Dermis microvascular lymphatic vessel endothelial cell (primary cell): ENCODE results near the gene SART3. TPM values are rescaled to one million over a fixed set of nuclear protein-coding genes. Genes with fewer than 3 reads are reported as not detected.
"Not testable (repeated sequence)": the region's sequence is repeated elsewhere in the genome, so short reads cannot be mapped to it uniquely, and the experiment has no call there.

ENCODE experiments used
- DNase-seq, 2 donors: peaks; one replicate each; pipeline versions ENCODE4 v3.0.0 to v3.0.0-alpha.2; 2010; ENCODE audit warnings: low read depth in 2 of 2
- total RNA-seq: library from RNA; depleted of rRNA; stranded (reverse); fragments of >200 nt; gene quantifications from 2 replicates; pipeline ENCODE4 v1.2.1, GENCODE V29; 2014

Gene SART3
- total RNA-seq, 1 donor from 2014 or later = 57.3 TPM

DNA sequence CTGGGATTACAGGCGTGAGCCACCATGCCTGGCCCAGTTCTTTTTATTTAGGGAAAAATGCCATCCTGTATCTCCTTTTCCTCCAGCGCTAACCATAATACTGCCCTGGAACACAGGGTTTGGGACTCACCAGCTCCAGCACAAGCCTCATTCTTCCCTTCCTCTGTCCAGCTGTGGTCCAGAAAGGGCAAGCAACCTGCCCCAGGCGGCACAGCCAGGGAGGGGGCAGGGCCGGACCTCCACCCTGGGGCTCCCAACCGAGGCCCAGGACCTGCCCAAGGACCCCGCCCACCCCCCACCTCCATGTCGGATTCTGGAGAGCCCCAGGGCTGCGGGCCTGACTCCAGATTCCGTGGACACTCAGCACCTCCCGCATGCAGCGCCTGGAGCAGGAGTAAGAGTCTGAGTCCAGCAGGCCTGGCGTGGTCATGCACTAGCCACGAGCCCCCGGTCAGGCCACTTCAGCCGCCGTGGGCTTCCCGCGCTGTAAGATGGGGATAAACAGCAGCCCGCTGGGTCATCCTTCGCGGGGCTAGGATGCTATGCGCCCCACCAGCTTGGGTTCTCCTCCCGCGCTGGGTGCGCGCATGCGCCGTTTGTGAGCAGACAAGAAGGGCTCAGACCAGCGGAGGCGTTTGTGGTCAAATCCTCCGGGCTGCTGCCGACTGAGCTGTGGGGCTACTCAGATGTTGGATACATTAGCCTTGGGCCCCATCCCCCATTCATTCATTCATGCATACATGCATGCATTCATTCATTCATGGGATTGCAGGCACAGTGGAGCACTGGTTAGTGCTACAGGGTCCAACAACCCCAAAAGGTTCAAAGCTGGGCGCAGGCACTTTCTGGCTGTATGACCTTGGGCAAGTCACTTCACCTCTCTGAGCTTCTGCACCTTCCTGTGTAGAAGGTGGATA lies 20.6 kb upstream of the SART3 start:
- no peak for DNase-seq

DNA sequence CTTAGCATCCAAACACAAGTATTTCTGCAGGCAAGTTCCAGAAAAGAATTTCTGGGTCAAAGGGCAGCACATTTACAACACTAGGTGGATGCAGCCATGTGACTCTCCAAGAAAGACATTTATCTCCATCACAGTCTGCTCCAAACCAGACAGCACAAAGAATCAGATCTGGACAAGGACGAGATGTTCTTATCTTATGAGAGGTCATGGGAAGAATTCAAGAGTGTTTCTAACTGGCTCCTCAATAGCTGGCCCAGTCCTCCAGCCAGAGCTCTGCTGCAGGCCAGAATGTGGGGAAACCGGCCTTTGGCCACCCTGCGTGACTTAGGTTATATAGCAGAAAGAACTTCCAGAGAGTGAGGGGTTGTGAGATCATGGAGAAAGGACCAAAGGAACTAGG lies 19.6 kb upstream of the SART3 start:
- no peak for DNase-seq

DNA sequence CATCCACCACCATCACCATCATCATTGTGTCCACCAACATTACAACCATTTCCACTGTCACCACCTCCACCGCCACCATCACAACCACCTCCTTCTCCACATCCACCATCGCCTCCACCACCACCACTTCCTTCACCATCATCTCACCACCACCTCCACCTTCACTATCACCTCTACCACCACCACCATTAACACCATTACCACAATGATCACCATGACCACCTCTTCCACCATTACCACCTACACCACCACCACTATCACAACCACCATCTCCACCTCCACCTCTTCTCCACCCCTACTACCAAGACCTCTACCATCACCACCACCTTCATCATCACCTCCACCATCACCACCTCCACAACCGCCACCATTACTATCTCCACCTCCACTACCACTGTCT lies 17.8 kb upstream of the SART3 start:
- DNase-seq = no peak

DNA sequence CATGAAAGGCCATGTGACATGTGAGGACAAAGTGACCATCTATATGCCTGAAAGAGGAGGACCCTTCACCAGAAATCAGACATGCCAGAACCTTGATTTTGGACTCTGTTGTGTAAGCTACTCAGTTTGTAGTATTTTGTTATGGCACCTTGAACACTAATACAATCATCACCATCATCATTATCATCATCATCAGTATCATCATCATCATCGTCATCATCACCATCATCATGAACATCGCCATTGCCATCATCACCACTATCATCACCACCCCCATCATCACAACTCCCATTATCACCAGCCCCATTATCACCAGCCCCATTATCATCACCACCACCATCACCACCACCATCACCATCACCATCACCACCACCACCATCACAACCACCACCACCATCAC lies 17.3 kb upstream of the SART3 start:
- no peak for DNase-seq

DNA sequence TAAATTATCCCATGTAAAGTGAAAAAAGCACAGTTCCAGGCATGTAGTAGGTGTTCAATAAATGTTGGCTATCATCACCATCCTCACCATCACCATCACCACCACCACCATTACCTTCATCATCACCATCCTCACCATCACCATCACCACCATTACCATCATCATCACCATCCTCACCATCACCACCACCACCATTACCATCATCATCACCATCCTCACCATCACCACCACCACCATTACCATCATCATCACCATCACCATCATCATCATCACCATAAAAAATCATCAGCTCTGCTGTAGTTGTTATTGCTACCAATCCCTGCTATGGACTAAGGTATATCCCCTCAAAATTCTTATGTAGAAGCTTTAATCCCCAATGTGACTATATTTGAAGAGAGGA lies 16.5 kb upstream of the SART3 start:
- no peak for DNase-seq

DNA sequence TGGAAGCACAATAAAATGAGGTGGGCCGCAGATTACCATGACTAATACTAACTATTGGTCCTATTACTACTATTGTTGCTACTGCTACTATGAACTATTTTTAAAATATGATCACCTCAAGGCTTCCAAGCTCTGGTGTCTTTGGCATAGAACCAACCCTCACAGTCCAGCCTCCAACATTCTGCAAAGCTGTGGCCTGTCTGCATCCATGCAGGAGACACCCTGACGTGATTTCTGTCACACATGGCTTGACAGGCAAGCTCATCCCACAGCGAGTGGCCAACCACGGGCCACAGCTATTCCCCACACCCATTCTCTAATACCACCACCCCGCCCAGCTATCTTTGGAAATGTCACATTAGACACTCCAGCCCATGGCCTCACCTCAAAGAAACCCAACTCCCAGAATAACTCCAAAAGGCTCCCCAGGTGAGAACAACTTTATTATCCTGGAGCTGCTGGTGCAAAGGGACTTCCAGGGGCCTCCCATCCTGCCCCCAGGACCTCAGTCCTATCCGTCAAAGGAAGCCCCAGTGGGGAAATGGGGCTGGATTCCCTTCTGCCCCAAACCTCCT lies 15.8 kb upstream of the SART3 start:
- no peak for DNase-seq

DNA sequence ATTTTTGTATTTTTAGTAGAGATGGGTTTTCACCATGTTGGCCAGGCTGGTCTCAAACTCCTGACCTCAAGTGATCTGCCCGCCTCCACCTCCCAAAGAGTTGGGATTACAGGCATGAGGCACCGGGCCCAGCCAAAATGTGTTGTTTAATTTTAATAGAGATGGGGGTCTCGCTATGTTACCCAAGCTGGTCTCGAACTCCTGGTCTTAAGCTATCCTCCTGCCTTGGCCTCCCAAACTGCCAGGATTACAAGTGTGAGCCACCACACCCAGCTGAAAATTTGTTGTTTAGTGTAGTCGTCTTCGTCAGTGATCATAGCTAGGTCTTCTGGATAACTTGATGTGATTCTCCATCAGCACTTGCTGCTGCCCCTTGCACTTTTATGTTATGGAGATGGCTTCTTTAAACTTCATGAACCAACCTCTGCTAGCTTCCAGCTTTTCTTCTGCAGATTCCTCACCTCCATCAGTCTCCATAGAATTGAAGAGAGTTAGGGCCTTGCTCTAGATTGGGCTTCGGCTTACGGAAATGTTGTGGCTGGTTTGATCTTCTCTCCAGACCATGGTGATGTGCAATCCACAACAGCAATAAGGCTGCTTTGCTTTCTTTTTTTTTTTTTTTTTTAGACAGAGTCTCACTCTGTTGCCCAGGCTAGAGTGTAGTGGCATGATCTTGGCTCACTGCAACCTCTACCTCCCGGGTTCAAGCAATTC lies 14.4 kb upstream of the SART3 start:
- DNase-seq = no peak

DNA sequence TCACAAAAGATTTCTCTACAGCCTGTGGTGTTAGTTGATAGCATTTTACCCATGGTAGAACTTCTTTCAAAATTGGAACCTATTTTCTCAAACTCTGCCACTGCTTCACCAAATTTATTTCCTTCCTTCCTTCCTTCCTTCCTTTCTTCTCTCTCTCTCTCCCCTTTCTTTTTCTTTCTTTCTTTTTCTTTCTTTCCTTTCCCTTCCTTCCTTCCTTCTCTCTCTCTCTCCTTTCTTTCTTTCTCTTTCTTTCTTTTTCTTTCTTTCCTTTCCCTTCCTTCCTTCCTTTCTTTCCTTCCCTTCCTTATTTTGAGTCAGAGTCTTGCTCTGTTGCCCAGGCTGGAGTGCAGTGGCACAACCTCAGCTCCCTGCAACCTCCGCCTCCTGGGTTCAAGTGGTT lies 13.3 kb upstream of the SART3 start:
- not testable (repeated sequence) for DNase-seq

DNA sequence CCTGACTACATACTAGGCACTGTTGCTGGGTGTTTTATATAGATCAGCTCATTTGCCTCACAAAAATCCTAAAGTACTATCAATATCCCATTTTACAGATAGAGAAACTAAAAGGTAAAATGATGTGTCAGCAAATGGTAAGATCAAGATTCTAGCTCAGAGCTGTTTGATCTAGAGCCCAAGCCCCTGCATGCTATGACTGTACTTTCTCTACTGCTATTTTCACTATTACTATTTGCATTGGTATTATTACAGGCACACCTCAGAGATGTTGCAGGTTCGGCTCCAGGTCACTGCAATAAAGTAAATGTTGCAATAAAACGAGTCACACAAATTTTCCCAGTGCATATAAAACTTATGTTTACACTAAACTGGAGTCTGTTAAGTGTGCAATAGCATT lies 12.3 kb upstream of the SART3 start:
- no peak for DNase-seq

DNA sequence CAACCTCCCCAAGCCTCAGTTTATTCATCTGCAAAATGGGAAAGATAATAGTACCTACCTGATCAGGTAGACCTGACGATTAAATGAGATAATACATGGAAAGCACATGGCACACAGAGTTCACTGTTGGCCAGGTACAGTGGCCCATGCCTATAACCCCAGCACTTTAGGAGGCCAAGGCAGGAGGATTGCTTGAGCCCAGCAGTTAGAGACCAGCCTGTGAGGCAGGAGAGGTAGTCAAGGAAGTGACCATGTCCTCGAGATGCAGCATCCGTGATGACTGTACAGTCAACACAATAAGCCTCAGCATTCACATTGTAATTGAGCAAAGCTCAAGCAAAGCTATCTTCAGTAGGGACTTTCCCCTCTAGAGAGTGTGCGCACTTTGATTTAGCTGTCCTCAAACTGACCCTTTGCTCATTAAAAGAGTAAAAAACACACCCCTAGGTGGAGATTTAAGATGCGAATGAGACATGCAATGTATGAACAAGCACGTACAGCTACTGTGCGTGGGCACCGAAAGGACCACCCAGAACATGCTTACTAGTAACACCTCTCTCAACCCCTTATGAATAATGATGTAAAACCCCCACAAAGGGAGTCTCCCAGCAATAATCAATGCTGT lies 11.3 kb upstream of the SART3 start:
- peak in 1 of 2 donors; percentile 23 for DNase-seq

DNA sequence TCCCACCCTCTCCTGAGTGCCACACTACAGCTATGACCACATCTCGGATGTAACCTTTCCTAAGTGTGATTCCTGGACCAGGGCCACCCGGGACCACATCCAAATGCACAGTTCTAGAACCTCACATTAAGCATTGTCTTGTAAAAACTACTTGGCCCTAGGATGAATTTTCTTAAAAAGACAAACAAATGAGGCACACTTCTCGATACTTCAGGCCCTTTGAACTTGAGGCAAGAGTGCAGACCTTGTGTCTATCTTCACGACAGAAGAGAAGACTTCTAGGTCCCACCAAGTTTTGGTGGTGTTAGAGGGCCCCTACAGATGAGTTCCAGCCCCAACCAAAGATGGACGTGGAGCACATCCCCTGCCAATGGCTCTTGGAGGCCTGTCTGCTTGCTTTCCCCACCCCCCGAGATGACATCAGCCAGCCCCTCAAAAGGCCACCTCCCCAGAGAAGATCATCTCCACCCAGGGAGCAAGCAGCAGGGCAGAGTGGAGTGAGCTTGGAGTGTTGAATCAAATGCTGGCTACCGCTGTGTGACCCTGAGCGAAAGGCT lies 10.7 kb upstream of the SART3 start:
- no peak for DNase-seq

DNA sequence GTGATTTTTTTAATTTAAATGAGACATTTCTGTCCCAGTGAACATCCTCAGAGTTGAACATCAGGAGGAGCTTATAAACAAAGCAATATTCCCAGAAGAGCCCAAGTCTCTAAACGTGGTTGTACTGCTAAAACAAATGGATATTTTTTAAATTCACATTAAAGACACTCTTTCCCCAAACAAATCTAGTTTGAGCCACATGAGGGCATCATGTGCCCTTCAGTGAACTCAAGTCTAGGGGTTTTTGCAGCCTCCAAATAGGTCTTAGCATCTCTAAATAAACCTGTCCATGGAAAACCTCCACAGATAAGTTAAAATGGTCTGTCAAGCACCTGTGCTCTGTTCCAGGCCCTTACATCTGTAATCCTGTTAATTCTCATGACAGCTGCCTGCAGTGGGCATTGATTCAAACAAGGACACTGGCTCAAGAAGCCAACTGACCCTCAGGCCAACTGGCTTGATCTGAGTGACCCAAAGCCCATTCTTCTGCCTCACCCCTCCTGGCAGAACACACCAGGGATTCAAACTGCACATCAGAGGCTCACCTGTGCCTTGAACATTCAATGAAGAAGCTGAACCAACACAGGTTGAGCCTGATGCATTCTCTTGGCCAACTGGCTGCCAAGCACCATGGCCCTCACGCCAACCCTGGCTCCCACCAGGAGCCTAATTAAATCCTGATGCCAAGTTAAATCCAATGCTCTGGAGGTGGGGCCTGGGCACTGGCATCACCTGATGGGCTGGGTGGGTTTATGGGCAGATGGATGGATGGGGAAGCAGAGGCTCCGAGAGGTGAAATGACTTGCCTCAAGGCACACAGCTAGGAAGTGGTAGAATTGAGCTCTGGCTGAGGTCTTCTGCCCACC lies 10.0 kb upstream of the SART3 start:
- peak in 1 of 2 donors; percentile 31 for DNase-seq

DNA sequence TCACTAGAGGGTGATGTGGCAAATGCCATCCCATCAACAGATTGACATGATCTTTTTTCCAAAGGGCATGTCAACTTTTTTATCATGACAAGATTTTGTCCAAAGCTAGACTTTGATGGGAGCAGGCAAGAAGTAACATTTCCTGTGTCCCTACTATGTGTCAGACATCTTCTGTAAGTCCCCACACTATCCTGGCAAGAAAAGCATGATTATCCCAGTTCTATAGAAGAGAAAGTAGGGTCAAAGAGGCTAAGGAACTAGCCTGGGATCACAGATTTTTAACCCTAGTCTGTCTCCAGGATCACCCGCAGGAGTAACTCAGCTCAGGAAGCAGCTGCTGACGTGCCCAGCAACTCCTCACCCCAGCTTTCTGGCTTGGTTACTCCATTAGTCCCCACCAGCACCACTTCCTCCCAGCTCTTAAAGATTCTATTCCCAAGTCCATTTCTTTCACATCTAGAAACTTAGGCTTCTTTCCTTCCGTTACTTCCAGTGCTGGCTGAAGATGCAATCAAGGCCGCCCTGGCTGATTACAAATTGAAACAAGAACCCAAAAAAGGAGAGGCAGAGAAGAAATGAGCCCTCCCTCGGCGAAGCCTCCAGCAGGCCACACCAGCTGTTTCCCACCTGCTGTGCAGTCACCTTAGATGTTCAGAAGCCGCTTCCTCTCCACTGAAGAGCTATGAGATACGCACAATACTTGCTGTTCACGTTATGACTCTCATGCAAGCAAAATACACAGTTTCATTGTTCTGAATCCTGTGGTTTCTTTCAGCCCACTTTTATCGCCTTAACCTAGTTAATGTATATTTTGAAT lies 7.6 kb upstream of the SART3 start:
- no peak for DNase-seq

DNA sequence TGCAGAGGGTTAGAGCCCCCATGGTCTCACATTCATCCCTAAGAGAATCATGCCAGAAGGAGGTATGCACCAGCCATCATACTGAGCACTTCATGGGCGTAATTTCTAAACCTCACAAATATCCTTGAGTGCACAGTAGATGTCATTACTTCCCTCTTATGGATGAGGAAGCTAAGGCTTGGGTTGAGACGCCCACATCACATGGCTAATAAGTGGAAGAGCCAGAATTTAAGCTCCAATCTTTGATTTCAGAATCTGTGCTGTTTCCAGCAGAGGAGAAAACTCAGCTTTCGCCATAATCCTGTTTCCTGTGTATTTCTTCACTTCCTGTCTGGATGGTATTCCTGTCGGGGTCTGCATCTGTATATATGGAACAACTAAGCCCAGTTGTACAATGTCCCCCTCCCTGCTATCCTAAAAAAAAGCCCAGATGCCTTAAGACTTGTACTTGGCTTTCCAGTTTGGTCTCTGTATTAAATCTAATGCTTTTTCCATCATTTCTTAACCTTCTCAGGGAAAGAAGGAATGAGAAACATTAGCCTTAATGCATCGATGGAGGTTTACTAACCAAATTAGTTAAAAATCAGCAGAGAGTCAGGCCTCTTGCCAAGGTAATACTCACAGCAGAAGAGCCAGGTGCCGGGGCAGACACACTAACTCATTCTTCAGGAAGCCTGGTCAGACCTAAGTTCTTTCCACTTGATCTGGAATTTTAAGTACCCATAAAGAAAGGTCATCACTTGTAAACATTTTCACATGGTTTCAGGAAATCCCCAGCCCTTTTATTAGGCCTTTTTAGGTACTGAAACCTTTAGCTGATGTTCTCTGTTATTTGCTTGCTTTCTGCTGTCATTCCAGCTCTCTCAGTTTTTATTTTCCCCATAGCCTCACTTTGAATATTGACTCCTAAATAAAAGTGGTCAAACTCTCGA lies 6.7 kb upstream of the SART3 start:
- DNase-seq = peak in 1 of 2 donors; percentile 50

DNA sequence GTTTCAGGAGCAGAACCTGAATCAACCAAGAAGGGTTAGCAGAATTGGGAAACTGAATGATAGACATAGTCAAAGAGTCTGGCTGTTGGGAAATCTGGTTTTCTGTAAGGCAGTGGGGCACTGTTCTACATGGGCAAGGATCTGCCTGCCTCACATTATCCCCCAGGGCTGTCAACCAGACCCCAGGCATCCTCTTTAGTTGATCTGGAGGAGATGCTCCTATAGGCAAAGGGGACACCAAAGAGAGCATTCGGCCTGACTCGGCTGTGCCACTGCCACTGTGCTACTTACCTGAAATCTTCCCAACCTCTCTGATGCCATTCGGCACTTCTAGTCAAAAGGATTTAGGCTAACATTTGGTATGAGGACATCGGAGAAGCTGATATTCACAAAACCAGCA lies 5.5 kb upstream of the SART3 start:
- no peak for DNase-seq

DNA sequence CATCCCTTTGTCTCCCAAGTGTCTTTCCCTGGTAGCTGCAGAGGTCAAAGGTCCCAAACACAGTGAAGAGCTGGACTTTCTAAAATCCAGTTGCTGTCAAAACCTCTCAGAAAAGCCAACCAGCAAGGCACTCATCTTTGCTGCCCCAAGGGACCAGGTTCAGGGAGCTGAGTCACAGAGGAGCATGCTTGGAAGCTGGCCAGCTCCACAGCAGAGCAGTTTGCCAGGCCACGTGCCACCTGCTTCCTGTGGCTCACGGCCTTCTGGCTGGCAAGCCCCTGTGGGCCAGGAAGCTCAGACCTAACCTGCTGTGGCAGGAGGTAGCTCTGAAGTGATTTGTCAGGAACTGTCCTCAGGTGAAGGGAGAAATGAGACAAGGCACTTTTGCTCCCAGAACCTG lies 5.0 kb upstream of the SART3 start:
- DNase-seq = peak; percentile 77 to 92

DNA sequence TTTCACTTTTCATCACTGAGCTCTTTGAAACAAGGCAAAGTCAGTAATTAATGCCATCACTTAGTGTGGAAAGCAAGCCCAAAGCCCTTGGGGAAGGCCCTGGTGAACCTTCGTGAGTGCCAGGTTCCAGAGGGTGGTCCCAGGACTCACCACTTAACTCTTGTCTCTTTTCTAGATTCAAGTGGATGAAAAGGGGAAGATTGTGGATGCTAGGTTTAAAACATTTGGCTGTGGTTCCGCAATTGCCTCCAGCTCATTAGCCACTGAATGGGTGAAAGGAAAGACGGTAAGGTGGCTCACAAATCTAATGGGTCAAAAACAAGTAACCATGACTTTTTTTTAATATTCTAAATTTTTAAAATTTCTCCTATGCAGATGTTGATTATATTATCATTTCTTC lies 4.2 kb upstream of the SART3 start:
- no peak for DNase-seq

DNA sequence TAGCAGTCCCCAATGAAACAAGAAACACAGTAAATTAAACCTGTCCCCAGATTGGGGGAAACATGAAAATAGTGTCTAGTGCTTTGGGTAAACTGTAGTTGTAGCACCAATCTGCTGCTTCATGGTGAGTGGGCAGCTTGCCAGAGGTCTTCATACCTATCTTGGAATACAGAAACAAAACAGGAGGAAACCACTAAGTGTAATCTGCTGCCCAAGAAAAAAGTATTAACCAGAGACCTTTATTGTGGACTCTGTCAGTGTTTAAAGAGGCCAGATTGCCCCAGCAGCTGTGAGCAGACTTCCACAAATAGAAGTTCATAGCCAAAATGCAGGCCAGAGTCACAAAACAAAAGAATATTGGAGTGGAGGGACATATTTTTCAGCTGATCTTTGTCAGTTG lies 3.8 kb upstream of the SART3 start:
- peak in 1 of 2 donors; percentile 25 for DNase-seq

DNA sequence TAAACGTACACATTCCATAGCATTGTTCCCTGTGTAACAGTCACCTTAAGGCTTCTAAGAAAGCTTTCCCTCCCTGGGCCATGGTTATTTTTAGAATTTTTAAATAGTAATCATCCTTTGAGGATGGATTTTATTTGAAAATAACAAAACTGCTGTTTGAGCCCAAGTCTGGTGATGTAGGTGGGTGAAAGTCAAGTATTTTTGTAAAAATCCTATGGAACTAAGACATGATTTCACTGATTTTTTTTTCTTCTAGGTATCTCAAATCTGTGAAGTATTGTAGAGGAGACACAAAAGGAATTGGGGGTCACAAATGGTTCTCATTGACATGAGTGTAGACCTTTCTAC lies 2.8 kb upstream of the SART3 start:
- DNase-seq = no peak
